Measurements from ENCODE around the gene PRICKLE1. TPM values are rescaled to one million over a fixed set of nuclear protein-coding genes. Genes with fewer than 3 reads are reported as not detected.

The PRICKLE1 gene
- polyA plus RNA-seq, 1 donor = 48.6 TPM

DNA sequence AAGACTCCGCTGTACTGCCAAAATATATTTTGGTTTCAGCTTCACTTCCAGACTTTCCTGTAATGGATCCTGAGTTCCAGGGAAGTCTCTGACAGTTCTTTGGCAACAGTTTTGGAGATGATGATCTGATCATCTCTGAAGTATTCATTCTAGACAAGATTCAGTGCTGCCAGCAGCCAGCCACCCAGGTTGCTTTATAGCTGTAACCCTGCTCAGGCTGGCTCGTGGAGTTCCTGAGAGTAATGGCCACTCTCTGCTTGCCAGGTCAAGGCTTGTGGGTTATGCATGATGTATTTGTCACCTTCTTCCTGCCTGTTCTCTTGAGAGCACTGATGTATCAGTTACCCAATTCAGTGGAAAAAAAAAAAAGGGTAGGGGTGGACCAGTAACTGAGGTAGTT is 139.3 kb downstream of the PRICKLE1 start:
- no peak for DNase-seq

DNA sequence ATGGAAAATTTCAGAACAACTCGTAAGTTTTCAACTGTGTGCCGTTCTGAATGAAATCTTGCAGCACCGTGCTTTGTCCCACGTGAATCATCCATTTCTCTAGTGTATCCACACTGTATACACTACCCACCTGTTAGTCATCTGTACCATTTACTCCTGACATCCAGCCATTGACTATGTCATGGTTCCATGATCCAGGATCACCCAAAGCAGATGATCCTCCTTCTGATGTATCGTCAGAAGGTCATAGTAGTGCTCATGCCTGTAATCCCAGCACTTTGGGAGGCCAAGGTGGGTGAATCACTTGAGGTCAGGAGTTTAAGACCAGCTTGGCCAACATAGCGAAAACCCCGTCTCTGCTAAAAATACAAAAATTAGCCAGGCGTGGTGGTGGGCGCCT is 140.7 kb downstream of the PRICKLE1 start:
- no peak for DNase-seq

DNA sequence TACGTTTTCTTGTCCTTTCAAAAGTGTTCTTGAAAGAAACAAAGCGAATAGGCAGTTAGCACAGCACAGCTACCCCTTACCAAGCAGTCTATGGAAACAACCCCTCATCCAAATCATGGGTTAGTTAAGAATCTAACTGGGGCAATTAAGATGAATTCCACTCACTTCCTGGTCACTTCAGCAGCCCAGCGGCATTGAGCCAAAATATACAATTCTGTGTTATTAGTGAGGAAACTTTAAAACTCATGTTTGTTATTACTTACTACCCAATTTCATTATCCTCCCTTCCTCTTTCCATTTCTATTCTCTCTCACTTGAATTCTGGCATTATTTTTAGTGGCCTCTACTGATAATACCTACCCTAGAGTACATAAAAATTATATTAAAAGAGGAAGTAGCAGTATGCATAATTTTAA is 142.2 kb downstream of the PRICKLE1 start:
- no peak for DNase-seq

DNA sequence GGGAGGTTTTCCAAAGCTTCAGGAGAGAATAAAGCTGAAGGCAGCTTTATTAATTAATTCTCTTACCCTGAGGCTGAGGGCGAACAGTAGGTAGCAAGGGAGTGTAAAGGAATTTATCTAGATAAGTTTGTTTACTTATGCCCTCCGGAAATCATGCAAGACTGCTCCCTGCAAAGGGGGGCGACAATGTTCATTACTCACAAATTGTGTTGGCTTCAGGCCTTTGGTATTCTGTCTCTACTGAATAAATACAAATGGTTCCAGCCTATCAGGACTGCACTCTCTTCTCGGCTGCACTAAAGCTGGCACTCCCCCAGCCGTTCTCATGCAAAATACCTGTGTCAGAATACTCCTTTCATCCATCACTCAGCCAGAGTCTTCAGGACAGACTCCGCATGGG is 142.8 kb downstream of the PRICKLE1 start:
- DNase-seq = no peak

DNA sequence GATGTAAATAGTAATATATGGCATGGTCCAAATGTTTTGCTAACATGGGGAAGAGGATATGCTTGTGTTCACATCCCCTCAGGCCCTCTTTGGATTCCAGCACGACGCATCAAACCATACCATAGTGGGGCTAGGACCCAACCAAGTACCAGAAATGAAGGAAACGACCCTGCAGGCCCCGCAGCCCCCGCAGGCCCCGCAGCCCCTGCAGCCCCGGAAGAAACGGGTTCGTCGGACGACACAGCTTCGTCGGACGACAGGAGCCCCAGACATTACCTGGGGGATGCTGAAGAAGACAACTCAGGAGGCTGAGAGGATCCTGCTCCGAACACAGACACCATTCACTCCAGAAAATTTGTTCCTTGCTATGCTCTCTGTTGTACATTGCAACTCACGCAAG is 143.7 kb downstream of the PRICKLE1 start:
- DNase-seq = no peak

DNA sequence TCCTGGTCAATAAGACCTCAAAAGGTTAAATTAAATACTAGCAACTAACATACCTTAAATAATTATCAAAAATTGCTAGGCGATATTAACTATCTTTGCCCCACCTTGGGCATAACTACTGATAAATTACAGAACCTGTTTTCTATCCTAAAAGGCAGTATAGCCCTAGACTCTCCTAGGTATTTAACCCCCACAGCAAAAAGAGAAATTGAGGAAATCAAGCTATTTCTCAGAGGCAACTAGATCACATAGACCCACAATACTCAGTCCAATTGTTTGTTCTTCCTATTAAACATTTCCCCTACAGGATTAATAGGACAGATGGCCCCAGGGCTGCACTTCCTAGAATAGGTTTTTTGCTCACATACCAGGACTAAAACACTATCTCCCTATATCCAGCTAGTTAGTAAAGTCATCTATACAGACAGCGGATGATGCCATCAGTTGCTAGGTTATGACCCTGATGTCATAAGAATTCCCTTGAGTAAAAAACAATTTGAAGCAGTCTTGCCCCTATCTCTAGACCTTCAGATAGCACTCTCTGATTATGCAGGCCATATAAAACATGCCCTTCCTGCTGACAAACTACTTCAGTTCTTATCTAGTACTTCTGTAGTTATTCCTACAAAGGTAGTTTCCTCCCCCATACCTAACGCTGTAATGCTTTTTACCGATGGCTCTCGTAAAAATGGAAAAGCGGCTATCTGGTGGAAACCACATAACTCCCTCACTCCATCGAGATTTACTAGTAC is 145.2 kb downstream of the PRICKLE1 start:
- no peak for DNase-seq

DNA sequence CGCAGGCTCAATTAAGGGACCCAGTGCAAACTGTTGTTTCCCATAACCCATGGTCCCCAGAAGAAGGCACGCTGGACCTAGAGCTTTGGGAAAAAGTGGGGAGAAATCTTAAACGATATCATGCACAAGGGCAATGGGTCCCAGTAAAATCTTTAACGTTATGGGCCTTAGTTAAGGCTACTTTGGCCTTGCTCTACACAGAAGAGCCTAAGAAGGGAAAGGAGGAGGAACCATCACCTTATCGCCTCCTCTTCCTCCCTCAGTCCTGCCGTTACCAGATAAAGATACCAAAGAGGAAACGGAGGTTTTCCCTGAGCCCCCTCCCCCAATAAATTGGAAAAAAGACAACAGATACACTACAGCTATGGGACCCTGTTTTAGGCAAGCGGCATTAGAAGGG is 146.7 kb downstream of the PRICKLE1 start:
- DNase-seq = no peak

DNA sequence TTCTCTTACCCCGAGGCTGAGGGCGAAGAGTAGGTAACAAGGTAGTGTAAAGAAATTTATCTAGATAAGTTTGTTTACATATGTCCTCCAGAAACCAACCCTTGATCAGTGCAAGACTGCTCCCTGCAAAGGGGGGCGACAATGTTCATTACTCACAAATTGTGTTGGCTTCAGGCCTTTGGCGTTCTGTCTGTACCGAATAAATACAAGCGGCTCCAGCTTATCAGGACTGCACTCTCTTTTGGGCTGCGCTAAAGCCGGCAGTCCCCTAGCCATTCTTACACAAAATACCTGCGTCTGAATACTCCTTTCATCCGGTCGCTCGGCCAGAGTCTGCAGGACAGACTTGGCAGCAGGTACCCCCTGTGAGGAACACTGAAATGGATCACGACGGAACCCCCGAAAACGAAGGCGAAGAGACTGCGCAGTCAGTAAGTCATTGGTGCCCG is 147.2 kb downstream of the PRICKLE1 start:
- no peak for DNase-seq

DNA sequence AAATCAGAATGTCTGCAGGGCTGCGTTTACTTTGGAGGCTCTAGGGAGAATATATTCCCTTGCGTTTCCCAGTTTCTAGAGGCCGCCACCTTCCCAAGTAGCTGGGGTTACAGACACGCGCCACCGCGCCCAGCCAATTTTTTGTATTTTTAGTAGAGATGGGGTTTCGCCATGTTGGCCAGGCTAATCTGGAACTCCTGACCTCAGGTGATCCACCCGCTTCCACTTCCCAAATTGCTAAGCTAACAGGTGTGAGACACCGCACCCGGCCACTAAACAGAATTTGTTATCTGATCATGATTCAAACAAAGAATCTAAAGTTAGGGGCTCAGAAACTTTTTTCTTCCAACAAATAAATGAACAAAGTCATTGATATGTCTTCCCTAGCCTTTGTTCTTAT is 148.9 kb downstream of the PRICKLE1 start:
- no peak for DNase-seq

DNA sequence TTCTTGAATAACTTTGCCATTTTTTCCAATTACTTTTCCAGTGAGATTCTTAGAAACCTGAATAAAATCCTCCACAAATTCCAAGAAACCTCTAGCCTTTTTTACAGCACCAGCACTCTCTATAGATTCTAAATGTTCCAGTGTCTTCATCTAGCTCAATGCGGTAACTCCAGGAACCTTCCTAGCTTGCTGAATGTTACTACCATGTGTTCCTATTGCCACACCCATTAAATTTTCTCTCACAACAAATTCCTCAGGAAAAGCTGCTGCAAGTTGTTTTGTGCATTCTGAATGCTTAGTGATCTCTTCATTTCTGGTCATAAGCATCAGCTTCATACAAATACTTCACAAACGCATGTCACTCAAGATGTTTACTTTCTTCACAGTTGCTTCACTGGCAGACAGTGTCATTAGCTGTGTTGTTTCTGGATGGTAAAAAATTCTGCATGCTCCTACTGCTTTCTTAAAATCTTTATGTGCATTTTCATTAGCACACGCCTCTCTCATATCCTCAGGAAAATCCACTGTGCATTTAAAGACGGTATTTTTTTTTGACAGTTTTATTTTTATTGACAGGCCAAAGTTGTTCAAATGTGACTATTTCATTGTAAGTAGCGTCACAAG is 156.9 kb downstream of the PRICKLE1 start:
- no peak for DNase-seq

DNA sequence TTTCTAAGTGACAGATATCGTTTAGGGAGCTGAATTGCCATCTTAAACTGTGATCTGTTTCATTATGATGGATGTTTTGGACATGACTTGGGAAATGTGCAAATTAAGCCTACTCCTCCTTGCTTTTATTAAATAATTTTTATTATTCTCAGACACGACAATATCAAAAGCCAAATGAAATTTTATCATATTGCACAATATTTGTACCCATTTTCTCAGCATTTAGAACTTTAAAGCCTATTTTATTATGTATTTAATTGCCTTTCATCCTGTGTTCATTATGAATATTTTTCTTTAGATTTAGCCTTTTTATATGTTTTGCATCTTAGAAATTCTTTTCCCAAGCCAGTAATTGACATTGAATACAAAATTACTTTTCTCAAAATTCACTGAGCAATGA is 160.7 kb downstream of the PRICKLE1 start:
- DNase-seq = no peak

DNA sequence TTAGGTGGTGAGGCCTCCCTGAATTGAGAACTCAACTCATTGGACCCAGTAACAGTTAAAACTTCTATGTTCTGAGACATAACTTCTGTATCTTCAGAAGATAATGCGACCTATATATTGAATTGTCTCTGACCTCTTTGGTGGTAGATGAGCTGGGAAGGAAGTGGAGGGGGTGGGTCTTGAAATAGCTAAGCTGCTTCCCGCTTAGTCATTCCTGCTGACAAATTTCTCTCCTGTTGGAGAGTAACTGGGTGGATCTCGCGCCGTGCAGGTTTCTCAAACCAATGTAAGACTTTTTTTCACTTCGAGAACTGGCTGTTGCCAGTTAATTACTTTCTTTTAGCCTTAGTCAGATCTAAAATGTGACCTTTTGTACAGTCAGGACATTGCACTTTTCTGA is 162.8 kb downstream of the PRICKLE1 start:
- no peak for DNase-seq

DNA sequence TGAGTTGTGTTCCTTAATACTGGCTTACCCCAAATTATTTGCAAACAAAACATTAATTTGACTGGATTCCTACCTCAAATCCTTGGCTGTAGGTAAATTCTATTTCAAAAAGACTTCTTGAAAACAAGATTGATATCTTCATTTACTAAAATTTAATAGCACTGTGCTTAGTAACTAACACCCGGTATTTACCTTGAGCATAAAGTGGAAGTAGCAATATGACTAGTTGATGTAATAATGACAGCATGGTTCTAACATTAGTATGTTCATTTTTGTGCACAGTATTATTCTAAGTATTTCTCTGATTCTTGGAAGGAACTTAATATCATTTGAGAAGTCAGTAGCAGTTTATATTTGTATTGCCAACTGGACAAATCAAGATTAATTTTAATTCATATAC is 166.8 kb downstream of the PRICKLE1 start:
- DNase-seq = no peak

DNA sequence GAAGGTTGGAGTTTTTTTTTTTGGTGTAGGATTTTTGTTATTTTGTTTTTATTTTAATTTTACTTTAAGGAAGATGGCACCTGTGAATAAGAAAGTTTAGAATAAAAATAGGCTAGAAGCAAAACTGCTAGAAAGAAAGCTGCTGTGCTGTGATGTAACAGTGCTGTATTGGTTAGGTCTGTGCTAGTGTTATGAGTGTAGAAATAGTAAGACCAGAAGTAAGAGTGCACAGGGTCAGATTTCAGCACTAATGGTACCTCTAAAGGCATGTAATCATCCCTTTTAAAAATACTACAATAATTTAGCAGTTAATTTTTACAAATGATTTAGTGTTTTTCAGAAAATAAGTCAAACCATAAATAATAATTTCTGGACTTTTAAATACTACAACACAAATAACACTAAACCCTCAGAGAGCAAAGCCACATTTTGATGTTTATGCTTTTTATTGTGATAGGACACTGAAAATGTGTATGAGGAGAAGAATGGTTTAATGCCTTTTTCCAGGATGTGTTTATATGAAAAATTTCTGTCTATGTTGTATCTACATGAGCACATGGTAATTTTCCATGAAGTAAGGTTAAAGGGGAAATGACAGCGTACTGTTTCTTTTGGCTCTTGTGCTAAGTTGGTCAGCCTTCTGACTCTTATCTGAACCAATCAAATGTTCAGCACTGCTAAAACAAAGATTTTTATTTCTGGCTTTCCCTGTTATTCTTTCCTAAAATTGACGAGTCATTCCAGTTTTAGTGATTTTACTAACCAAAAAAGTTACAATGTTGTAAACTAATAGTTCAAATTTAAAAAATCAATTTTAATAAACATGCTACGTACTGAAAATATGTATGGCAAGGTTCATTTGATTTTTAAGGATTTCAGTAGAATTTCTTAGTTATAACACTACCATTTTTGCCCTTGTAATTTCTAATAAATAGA is 167.4 kb downstream of the PRICKLE1 start:
- peak; percentile 46 for DNase-seq

DNA sequence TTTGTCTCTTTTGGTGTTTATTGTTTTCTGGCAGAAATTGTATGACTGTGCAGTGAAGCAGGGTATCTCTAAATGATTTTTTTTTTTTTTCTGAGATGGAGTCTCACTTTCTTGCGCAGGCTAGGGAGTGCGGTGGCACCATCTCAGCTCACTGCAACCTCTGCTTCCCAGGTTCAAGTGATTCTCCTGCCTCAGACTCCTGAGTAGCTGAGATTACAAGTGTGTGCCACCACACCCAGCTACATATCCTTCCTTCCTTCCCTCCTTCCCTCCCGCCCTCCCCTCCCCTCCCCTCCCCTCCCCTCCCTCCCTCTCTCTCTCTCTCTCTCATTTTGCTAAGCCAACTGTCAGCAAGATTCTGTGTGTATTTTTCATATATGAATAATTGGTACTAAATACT is 169.2 kb downstream of the PRICKLE1 start:
- no peak for DNase-seq

DNA sequence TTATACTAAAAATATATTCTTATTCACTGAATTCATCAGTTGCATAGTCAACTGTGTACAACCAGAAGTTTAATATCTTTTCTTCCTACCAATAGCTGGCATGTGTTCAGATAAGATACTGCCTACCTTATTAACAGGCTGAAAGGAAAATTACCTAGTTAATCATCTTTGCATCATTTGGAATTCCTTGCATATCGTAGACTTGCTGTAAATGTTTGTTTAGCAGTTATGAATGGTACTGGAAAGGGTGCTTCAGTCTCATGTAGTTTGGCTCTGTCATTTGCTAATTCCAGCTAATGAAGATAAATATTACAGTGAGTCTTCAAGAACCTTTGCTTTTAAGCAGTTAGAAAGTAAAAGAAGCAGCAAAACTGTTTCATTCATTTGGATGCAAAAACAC is 179.2 kb downstream of the PRICKLE1 start:
- DNase-seq = peak; percentile 17

DNA sequence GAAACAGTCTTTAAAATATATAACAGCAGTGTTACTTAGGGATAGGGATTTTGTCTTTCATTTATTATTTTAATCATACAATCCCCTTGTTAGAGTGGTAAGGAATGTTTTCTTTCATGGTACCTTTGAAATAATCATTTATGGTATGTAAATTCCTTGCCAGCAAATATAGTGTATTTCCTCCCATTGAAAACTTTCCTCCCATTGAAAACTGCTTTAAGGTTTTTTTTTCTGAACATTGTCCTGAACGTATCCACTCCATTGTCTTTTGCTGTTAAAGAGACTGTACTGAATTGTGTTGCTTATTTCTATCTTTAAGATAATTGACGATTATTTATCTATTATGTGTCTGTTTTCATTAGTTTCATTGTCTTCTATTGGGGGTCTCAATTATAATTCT is 180.1 kb downstream of the PRICKLE1 start:
- no peak for DNase-seq

DNA sequence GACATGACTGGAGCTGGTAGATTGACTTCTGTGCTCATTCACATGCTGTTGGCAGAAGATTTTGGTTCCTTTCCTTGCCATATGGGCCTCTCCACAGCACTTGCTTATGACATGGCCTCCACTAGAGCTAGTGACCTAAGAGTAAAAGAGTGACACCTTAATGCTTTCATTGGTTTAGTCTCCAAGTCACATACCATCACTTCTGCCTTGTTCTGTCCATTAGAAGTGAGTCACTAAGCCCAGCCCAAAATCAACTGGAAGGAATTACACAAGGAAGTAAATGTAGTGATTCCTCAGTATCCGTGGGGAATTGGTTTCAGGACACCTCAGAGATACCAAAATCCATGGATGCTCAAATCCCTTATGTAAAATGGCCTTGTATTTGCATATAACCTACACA is 182.2 kb downstream of the PRICKLE1 start:
- DNase-seq = no peak

Measured in left kidney (tissue), 2 donors.